WTC11 (cell line): Measurements from ENCODE around the gene GPC6. TPM values are rescaled to one million over a fixed set of nuclear protein-coding genes. Genes with fewer than 3 reads are reported as not detected.

Experiments
- ATF1 ChIP-seq: sonication (generic); formaldehyde crosslinking; IDR thresholded peaks from 2 replicates; pipeline ENCODE4 v1.8.1; 2023; ENCODE audit warnings: mild to moderate bottlenecking, moderate library complexity, missing genetic modification reagents
- CREM ChIP-seq: sonication (generic); formaldehyde crosslinking; IDR thresholded peaks from 2 replicates; pipeline ENCODE4 v1.8.1; 2022; ENCODE audit warnings: mild to moderate bottlenecking, missing genetic modification reagents, moderate library complexity
- ELF4 ChIP-seq: sonication (generic); formaldehyde crosslinking; IDR thresholded peaks from 2 replicates; pipeline ENCODE4 v1.8.1; 2022; ENCODE audit warnings: low read depth, mild to moderate bottlenecking, moderate library complexity, missing genetic modification reagents
- GRHL2 ChIP-seq: fragments of 250-450 bp; sonication (Bioruptor Pico); IDR thresholded peaks from 2 replicates; pipeline ENCODE4 v1.8.0; 2022; ENCODE audit warnings: mild to moderate bottlenecking, moderate library complexity; ENCODE audit not compliant: insufficient replicate concordance, severe bottlenecking
- MYBL2 ChIP-seq: sonication (generic); formaldehyde crosslinking; IDR thresholded peaks from 2 replicates; pipeline ENCODE4 v1.8.1; 2023; ENCODE audit warnings: mild to moderate bottlenecking, moderate library complexity, missing genetic modification reagents
- NFATC4 ChIP-seq: fragments of 250-450 bp; sonication (Bioruptor Pico); IDR thresholded peaks from 2 replicates; pipeline ENCODE4 v1.9.0; 2021; ENCODE audit warnings: mild to moderate bottlenecking
- NFYB ChIP-seq: sonication (generic); formaldehyde crosslinking; conservative IDR thresholded peaks from 2 replicates; pipeline ENCODE4 v1.8.0; 2022; ENCODE audit warnings: low read depth, missing genetic modification reagents
- NR2C2 ChIP-seq: sonication (generic); formaldehyde crosslinking; IDR thresholded peaks from 2 replicates; pipeline ENCODE4 v1.8.0; 2022; ENCODE audit warnings: mild to moderate bottlenecking, missing genetic modification reagents
- PRRX2 ChIP-seq: fragments of 250-450 bp; sonication (Bioruptor Pico); IDR thresholded peaks from 2 replicates; pipeline ENCODE4 v1.8.0; 2021; ENCODE audit warnings: mild to moderate bottlenecking
- RORB ChIP-seq: fragments of 250-450 bp; sonication (Bioruptor Pico); IDR thresholded peaks from 2 replicates; pipeline ENCODE4 v1.9.0; 2021; ENCODE audit warnings: mild to moderate bottlenecking
- SMAD4 ChIP-seq: sonication (generic); formaldehyde crosslinking; IDR thresholded peaks from 2 replicates; pipeline ENCODE4 v1.8.0; 2022; ENCODE audit warnings: mild to moderate bottlenecking, missing genetic modification reagents
- TEAD1 ChIP-seq: sonication (generic); formaldehyde crosslinking; IDR thresholded peaks from 2 replicates; pipeline ENCODE4 v1.8.0; 2022; ENCODE audit warnings: mild to moderate bottlenecking, missing genetic modification reagents
- ZBTB21 ChIP-seq: sonication (generic); formaldehyde crosslinking; IDR thresholded peaks from 2 replicates; pipeline ENCODE4 v1.8.1; 2023; ENCODE audit warnings: mild to moderate bottlenecking, missing genetic modification reagents, borderline replicate concordance
- ZNF121 ChIP-seq: sonication (generic); formaldehyde crosslinking; IDR thresholded peaks from 2 replicates; pipeline ENCODE4 v1.8.0; 2023; ENCODE audit warnings: missing genetic modification reagents
- ZNF138 ChIP-seq: sonication (generic); formaldehyde crosslinking; conservative IDR thresholded peaks from 2 replicates; pipeline ENCODE4 v1.8.1; 2022; ENCODE audit warnings: mild to moderate bottlenecking, moderate library complexity, missing genetic modification reagents
- ZNF219 ChIP-seq: sonication (generic); formaldehyde crosslinking; IDR thresholded peaks from 2 replicates; pipeline ENCODE4 v1.8.0; 2023; ENCODE audit warnings: missing genetic modification reagents, mild to moderate bottlenecking, borderline replicate concordance
- ZNF263 ChIP-seq: sonication (generic); formaldehyde crosslinking; IDR thresholded peaks from 2 replicates; pipeline ENCODE4 v1.8.1; 2022; ENCODE audit warnings: low read depth, mild to moderate bottlenecking, moderate library complexity, missing genetic modification reagents
- ZNF317 ChIP-seq: sonication (generic); formaldehyde crosslinking; IDR thresholded peaks from 2 replicates; pipeline ENCODE4 v1.8.1; 2023; ENCODE audit warnings: low read depth, mild to moderate bottlenecking, moderate library complexity, missing genetic modification reagents, borderline replicate concordance
- total RNA-seq: library from RNA; stranded (reverse); gene quantifications from 3 replicates; pipeline ENCODE4 v1.2.3, GENCODE V29; 2021
- TF ChIP-seq, protein P1 (sequence below): sonication (generic); formaldehyde crosslinking; IDR thresholded peaks from 2 replicates; pipeline ENCODE4 v1.8.1; 2022; ENCODE audit warnings: low read depth, missing genetic modification reagents, borderline replicate concordance
- TF ChIP-seq, protein P2 (sequence below): fragments of 200-600 bp; IDR thresholded peaks from 2 replicates; pipeline ENCODE4 v1.8.0; 2022; ENCODE audit warnings: antibody characterized with exemption
- TF ChIP-seq, protein P3 (sequence below): fragments of 250-450 bp; sonication (Bioruptor Pico); IDR thresholded peaks from 2 replicates; pipeline ENCODE4 v1.9.0; 2021; ENCODE audit warnings: moderate library complexity, mild to moderate bottlenecking, inconsistent platforms, borderline replicate concordance
- TF ChIP-seq, protein P4 (sequence below): sonication (generic); formaldehyde crosslinking; IDR thresholded peaks from 2 replicates; pipeline ENCODE4 v1.8.0; 2022; ENCODE audit warnings: missing genetic modification reagents
- TF ChIP-seq, protein P5 (sequence below): sonication (generic); formaldehyde crosslinking; IDR thresholded peaks from 2 replicates; pipeline ENCODE4 v1.8.0; 2022; ENCODE audit warnings: mild to moderate bottlenecking, missing genetic modification reagents
- TF ChIP-seq, protein P6 (sequence below): sonication (generic); formaldehyde crosslinking; conservative IDR thresholded peaks from 2 replicates; pipeline ENCODE4 v1.8.1; 2022; ENCODE audit warnings: mild to moderate bottlenecking, missing genetic modification reagents
- TF ChIP-seq, protein P7 (sequence below): sonication (generic); formaldehyde crosslinking; IDR thresholded peaks from 2 replicates; pipeline ENCODE4 v1.8.0; 2023; ENCODE audit warnings: missing genetic modification reagents
- TF ChIP-seq, protein P8 (sequence below): sonication (generic); formaldehyde crosslinking; IDR thresholded peaks from 2 replicates; pipeline ENCODE4 v1.8.1; 2022; ENCODE audit warnings: missing genetic modification reagents, borderline replicate concordance
- TF ChIP-seq, protein P9 (sequence below): sonication (generic); formaldehyde crosslinking; IDR thresholded peaks from 2 replicates; pipeline ENCODE4 v1.8.1; 2022; ENCODE audit warnings: mild to moderate bottlenecking, missing genetic modification reagents, moderate library complexity, borderline replicate concordance

GPC6 gene
- total RNA-seq, 1 experiment from 2014 or later = 19.5 TPM

DNA sequence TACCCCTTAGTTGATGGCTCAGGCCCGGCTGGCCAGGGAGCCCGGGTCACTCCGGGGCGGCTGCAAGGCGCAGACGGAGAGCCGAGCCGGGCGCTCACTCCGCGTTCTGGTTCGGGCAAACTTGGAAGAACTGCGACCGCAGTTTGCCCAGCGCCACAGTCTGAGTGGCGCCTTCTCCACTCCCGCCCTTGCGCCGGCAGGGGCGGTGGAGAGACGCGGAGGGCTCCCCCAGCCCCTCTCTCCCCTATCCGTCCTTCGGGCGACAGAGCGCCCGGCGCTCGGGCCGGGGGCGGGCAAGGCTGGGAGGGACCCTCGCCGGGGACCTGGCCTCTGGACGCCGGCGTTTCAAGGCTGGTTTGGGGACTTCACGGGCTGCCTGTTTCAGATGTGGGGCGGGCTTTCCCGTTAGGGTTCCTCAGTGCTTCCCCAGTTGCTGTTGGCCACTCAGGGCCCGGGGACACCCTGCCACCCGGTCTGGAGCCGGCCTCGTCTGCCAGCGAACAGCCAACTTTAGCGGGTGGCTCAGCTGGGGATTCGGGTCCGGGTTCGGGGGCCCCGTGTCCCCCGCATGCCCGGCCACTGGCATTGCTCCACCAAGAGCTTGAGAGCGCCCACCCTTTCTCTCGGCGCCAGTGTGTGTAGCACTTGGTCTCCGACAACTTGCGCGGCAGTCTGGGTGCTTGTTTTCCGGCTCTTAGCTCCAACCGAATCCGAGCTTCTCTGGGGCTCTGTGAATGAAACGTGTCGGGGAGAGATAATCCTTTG, 1.5 kb downstream of the GPC6 start (continued):
- TF ChIP-seq GRHL2 (CRISPR knock-in tag) (no peak), SMAD4 (CRISPR knock-in tag) (no peak), PRRX2 (CRISPR knock-in tag) (no peak), ATF1 (CRISPR knock-in tag) (no peak), ZNF317 (no peak), ZNF263 (CRISPR knock-in tag) (no peak), ZNF138 (CRISPR knock-in tag) (no peak), MYBL2 (peak; percentile 26; the same call in 1 of the 2 replicates), NFATC4 (CRISPR knock-in tag) (no peak), ZNF121 (CRISPR knock-in tag) (no peak), ZNF219 (CRISPR knock-in tag) (0 out of 2 replicates have a peak, but pooled peaks have one; percentile 30), RORB (CRISPR knock-in tag) (no peak), TEAD1 (CRISPR knock-in tag) (no peak), ZBTB21 (CRISPR knock-in tag) (no peak), CREM (CRISPR knock-in tag) (no peak), NR2C2 (CRISPR knock-in tag) (no peak), NFYB (CRISPR knock-in tag) (no peak), ELF4 (CRISPR knock-in tag) (no peak)
- TF ChIP-seq, protein P1, sequence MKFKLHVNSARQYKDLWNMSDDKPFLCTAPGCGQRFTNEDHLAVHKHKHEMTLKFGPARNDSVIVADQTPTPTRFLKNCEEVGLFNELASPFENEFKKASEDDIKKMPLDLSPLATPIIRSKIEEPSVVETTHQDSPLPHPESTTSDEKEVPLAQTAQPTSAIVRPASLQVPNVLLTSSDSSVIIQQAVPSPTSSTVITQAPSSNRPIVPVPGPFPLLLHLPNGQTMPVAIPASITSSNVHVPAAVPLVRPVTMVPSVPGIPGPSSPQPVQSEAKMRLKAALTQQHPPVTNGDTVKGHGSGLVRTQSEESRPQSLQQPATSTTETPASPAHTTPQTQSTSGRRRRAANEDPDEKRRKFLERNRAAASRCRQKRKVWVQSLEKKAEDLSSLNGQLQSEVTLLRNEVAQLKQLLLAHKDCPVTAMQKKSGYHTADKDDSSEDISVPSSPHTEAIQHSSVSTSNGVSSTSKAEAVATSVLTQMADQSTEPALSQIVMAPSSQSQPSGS (CRISPR knock-in tag) = no peak
- TF ChIP-seq, protein P2, sequence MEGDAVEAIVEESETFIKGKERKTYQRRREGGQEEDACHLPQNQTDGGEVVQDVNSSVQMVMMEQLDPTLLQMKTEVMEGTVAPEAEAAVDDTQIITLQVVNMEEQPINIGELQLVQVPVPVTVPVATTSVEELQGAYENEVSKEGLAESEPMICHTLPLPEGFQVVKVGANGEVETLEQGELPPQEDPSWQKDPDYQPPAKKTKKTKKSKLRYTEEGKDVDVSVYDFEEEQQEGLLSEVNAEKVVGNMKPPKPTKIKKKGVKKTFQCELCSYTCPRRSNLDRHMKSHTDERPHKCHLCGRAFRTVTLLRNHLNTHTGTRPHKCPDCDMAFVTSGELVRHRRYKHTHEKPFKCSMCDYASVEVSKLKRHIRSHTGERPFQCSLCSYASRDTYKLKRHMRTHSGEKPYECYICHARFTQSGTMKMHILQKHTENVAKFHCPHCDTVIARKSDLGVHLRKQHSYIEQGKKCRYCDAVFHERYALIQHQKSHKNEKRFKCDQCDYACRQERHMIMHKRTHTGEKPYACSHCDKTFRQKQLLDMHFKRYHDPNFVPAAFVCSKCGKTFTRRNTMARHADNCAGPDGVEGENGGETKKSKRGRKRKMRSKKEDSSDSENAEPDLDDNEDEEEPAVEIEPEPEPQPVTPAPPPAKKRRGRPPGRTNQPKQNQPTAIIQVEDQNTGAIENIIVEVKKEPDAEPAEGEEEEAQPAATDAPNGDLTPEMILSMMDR = peak; percentile 34; the same call in 1 of the 2 replicates
- TF ChIP-seq, protein P3, sequence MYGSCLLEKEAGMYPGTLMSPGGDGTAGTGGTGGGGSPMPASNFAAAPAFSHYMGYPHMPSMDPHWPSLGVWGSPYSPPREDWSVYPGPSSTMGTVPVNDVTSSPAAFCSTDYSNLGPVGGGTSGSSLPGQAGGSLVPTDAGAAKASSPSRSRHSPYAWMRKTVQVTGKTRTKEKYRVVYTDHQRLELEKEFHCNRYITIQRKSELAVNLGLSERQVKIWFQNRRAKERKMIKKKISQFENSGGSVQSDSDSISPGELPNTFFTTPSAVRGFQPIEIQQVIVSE (CRISPR knock-in tag) = no peak
- TF ChIP-seq, protein P4, sequence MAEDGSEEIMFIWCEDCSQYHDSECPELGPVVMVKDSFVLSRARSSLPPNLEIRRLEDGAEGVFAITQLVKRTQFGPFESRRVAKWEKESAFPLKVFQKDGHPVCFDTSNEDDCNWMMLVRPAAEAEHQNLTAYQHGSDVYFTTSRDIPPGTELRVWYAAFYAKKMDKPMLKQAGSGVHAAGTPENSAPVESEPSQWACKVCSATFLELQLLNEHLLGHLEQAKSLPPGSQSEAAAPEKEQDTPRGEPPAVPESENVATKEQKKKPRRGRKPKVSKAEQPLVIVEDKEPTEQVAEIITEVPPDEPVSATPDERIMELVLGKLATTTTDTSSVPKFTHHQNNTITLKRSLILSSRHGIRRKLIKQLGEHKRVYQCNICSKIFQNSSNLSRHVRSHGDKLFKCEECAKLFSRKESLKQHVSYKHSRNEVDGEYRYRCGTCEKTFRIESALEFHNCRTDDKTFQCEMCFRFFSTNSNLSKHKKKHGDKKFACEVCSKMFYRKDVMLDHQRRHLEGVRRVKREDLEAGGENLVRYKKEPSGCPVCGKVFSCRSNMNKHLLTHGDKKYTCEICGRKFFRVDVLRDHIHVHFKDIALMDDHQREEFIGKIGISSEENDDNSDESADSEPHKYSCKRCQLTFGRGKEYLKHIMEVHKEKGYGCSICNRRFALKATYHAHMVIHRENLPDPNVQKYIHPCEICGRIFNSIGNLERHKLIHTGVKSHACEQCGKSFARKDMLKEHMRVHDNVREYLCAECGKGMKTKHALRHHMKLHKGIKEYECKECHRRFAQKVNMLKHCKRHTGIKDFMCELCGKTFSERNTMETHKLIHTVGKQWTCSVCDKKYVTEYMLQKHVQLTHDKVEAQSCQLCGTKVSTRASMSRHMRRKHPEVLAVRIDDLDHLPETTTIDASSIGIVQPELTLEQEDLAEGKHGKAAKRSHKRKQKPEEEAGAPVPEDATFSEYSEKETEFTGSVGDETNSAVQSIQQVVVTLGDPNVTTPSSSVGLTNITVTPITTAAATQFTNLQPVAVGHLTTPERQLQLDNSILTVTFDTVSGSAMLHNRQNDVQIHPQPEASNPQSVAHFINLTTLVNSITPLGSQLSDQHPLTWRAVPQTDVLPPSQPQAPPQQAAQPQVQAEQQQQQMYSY (CRISPR knock-in tag) = peak; percentile 94
- TF ChIP-seq, protein P5, sequence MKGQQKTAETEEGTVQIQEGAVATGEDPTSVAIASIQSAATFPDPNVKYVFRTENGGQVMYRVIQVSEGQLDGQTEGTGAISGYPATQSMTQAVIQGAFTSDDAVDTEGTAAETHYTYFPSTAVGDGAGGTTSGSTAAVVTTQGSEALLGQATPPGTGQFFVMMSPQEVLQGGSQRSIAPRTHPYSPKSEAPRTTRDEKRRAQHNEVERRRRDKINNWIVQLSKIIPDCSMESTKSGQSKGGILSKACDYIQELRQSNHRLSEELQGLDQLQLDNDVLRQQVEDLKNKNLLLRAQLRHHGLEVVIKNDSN (CRISPR knock-in tag) = no peak
- TF ChIP-seq, protein P6, sequence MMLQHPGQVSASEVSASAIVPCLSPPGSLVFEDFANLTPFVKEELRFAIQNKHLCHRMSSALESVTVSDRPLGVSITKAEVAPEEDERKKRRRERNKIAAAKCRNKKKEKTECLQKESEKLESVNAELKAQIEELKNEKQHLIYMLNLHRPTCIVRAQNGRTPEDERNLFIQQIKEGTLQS (CRISPR knock-in tag) = no peak
- TF ChIP-seq, protein P7, sequence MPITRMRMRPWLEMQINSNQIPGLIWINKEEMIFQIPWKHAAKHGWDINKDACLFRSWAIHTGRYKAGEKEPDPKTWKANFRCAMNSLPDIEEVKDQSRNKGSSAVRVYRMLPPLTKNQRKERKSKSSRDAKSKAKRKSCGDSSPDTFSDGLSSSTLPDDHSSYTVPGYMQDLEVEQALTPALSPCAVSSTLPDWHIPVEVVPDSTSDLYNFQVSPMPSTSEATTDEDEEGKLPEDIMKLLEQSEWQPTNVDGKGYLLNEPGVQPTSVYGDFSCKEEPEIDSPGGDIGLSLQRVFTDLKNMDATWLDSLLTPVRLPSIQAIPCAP (CRISPR knock-in tag) = no peak
- TF ChIP-seq, protein P8, sequence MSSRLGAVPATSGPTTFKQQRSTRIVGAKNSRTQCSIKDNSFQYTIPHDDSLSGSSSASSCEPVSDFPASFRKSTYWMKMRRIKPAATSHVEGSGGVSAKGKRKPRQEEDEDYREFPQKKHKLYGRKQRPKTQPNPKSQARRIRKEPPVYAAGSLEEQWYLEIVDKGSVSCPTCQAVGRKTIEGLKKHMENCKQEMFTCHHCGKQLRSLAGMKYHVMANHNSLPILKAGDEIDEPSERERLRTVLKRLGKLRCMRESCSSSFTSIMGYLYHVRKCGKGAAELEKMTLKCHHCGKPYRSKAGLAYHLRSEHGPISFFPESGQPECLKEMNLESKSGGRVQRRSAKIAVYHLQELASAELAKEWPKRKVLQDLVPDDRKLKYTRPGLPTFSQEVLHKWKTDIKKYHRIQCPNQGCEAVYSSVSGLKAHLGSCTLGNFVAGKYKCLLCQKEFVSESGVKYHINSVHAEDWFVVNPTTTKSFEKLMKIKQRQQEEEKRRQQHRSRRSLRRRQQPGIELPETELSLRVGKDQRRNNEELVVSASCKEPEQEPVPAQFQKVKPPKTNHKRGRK (CRISPR knock-in tag) = no peak
- TF ChIP-seq, protein P9, sequence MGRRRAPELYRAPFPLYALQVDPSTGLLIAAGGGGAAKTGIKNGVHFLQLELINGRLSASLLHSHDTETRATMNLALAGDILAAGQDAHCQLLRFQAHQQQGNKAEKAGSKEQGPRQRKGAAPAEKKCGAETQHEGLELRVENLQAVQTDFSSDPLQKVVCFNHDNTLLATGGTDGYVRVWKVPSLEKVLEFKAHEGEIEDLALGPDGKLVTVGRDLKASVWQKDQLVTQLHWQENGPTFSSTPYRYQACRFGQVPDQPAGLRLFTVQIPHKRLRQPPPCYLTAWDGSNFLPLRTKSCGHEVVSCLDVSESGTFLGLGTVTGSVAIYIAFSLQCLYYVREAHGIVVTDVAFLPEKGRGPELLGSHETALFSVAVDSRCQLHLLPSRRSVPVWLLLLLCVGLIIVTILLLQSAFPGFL (CRISPR knock-in tag) = no peak
